ENCODE data around the gene CT45A9.
"Not testable (repeated sequence)": the region's sequence is repeated elsewhere in the genome, so short reads cannot be mapped to it uniquely, and the experiment has no call there.

The CT45A9 gene, protein sequence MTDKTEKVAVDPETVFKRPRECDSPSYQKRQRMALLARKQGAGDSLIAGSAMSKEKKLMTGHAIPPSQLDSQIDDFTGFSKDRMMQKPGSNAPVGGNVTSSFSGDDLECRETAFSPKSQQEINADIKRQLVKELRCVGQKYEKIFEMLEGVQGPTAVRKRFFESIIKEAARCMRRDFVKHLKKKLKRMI
- 0 reads per million in 4 experiments for total RNA-seq

DNA sequence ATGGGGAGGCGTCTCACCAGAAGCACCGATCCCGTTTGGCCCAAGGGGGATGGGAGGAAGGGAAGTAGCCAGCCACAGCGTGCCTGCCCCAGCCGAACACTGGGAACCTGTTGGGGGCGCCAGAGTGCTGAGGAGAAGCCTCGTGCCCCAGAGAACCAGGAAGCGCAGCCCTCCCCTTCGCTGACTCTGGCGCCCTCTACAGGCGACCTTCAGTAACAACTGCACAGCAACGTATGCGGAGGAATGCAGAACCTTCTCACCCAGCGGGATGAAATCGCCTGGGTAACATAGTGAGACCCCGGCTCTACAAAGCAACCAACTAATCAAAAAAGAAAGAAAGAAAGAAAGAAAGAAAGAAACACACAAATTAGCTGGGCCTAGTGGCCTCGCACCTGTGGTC is at the start of gene CT45A9:
Gene CT45A9 (minus strand): TSS at position 101 of the 400 bp plus-strand sequence. CDS start 3,751 bp downstream, outside the sequence.
- not testable (repeated sequence) for DNase-seq

DNA sequence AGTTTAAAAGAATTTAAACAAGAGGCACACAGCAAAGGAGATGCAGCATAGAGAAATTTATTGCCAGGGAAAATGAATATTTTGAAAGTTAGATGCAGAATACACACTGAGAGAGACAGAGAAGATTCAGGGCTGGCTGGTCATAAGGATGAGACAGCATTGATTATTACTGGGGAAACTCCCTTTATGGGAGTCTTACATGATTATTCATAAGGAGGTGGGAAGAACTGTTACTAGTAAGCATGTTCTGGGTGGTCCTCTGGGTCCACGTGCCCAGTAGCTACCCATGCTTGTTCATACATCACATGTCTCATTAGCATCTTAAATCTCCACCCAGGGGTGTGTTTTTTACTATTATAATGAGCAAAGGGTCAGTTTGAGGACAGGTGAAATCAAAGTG is 48.9 kb upstream of the CT45A9 start:
- DNase-seq: not testable (repeated sequence)

- no peak for DNase-seq
These were observed 42.8 kb upstream of the CT45A9 start for GRCh38 chrX:135914404-135914803.

DNA sequence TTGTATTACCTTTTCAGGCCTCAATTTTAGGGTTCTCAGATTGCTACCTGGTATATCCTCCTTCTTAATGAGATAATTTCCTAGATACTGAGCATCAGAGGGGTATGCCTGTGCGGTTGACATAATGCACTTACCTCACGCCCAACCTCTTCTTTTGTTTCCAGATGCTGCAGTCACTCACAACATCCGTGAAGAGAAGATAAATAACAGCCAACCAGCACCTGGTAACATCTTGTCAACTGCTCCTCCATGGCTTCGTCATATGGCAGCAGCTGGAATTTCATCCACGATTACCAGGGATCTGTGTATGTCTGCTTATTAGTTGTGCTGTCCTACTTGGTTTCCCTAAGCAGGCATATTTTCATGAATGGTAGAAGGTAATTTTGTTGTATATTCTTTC is 38.6 kb upstream of the CT45A9 start:
- DNase-seq: no peak

- DNase-seq: no peak
These were observed 21.7 kb upstream of the CT45A9 start, which contains the start of the genes CT45A10 and SAGE1 for GRCh38 chrX:135893294-135893817. Gene CT45A10 (minus strand): TSS chrX:135893444. CDS start chrX:135885344, 8,100 bp downstream. Gene SAGE1 (plus strand): TSS chrX:135893716. CDS start chrX:135896243, 2,527 bp downstream.

DNA sequence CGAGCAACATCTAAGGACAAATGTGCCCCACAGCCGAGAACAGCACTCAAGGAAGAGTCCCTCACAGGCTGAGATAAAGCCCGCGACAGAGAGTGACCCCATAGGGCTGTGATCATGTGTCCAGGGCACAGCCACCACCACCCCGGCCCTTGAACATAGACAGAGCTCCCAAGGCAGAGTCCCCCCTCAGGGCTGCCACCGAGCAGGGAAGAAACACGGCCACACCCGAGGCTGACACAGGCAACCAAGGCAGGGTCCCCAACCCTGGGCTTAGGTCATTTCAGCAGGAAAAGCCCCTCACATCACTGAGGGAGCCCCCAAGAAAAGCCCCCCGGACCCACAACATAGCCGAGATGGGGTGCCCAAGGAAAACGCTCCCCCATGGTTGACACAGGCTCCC is 21.2 kb upstream of the CT45A9 start:
- DNase-seq: no peak

GRCh38 chrX:135890087-135890585 is 18.5 kb upstream of the CT45A9 start:
- no peak for DNase-seq

DNA sequence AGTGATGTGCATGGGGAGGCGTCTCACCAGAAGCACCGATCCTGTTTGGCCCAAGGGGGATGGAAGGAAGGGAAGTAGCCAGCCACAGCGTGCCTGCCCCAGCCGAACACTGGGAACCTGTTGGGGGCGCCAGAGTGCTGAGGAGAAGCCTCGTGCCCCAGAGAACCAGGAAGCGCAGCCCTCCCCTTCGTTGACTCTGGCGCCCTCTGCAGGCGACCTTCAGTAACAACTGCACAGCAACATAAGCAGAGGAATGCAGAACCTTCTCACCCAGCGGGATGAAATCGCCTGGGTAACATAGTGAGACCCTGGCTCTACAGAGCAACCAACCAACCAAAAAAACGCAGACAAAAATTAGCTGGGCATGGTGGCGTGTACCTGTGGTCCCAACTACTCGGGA is 17.4 kb upstream of the CT45A9 start:
- not testable (repeated sequence) for DNase-seq

- DNase-seq: not testable (repeated sequence)
These were observed 16.6 kb upstream of the CT45A9 start for GRCh38 chrX:135888230-135888629.

- DNase-seq: not testable (repeated sequence)
These were observed 11.1 kb upstream of the CT45A9 start for GRCh38 chrX:135882741-135883140.

GRCh38 chrX:135854438-135854837 is 17.2 kb downstream of the CT45A9 start, which contains the start of gene CT45A8:
Gene CT45A8 (minus strand): TSS chrX:135854538. CDS start chrX:135850783, 3,755 bp downstream.
- DNase-seq: not testable (repeated sequence)

DNA sequence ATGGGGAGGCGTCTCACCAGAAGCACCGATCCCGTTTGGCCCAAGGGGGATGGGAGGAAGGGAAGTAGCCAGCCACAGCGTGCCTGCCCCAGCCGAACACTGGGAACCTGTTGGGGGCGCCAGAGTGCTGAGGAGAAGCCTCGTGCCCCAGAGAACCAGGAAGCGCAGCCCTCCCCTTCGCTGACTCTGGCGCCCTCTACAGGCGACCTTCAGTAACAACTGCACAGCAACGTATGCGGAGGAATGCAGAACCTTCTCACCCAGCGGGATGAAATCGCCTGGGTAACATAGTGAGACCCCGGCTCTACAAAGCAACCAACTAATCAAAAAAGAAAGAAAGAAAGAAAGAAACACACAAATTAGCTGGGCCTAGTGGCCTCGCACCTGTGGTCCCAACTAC is 34.4 kb downstream of the CT45A9 start, which contains the start of gene CT45A7:
Gene CT45A7 (minus strand): TSS at position 101 of the 400 bp plus-strand sequence. CDS start 3,747 bp downstream, outside the sequence.
- DNase-seq: not testable (repeated sequence)

- DNase-seq: not testable (repeated sequence)
These were observed 51.7 kb downstream of the CT45A9 start, which contains the start of gene CT45A2 for GRCh38 chrX:135819912-135820311. Gene CT45A2 (minus strand): TSS chrX:135820012. CDS start chrX:135816265, 3,747 bp downstream.
